ENCODE measurements around the gene DCAF16.
A peak's percentile ranks its signal among the peaks of the same experiment; 100 is the strongest.
"Not testable (repeated sequence)": the region's sequence is repeated elsewhere in the genome, so short reads cannot be mapped to it uniquely, and the experiment has no call there.

The DCAF16 gene

DNA sequence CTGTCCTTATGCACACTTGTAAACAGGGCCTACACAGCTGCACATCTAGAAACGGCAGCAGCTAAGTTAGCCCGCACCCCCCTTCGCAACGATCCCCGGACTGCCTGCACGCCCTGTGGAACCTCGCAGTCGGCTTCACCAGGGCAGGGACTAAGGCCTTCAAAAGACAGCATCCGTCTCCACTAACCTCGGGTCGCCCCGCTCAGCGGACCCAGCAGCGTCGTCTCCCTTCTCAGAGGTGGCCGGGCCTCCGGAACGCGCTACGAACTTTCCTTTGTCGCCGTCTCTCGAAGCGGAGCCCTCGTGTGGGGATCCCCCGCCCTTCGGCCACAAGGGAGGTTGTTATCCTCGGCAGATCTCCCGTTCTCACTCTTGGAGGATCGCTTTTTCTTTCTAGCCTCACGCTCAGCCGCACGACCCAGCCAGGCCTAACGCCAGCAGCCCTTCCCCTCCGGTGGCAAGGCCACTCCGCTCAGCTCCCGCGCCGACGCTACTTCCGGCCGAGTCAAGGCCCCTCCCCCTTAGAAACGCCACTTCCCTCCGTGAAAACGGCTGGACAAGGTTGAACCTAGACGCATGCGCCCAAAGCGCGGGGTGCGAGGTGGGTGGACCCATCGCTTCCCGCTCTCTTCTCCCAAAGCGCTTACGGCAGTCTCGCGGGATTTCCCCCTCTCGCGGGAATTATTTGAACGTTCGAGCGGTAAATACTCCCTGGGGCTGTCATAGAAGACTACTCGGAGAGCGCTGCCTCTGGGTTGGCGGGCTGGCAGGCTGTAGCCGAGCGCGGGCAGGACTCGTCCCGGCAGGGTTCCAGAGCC is at the start of gene DCAF16, which contains the start of gene NCAPG:
DCAF16 (minus strand) TSS at position 498 of the 818 bp plus-strand sequence. CDS start 6,616 bp downstream, outside the sequence.
NCAPG (plus strand) TSS at position 720 of the 818 bp plus-strand sequence. CDS start 99 bp downstream, outside the sequence.
- DNase-seq: peak; percentile 99

DNA sequence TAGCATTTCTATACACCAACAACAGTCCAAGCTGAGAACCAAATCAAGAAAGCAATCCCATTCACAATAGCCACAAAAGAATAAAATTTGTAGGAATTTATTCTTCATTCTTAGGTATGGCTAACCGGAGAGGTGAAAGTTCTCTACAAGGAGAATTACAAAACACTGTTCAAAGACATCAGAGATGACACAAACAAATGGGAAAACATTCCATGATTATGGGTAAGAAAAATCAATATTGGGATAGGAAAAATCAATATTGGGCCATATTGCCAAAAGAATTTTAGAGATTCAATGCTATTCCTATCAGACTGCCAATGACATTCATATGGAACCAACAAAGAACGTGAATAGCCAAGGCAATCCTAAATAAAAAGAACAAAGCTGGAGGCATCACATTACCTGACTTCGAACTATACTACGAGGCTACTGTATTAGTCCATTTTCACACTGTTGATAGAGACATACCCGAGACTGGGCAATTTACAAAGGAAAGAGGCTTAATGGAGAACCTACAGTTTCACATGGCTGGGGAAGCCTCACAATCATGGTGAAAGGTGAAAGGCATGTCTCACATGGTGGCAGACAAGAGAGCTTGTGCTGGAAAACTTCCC is 49.3 kb upstream of the DCAF16 start:
- no peak for DNase-seq

DNA sequence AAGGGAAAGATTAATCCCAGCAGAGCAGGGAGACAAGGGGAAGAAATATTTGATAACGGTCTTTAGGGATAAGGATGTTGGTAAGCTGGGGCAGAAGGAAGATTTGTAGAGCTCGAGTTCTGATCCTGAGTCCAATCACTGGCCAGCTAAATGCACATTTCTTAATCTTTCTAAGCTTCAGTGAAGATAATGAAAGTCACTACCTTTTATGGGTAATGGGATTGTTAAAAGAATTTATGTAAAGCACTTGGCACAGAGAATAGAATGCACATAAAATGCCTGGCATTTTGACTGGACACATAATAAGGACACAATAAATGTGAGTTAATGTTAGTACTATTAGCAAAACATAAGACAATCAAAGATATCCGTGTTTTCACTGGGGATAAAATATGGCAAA is 43.5 kb upstream of the DCAF16 start:
- DNase-seq: no peak

DNA sequence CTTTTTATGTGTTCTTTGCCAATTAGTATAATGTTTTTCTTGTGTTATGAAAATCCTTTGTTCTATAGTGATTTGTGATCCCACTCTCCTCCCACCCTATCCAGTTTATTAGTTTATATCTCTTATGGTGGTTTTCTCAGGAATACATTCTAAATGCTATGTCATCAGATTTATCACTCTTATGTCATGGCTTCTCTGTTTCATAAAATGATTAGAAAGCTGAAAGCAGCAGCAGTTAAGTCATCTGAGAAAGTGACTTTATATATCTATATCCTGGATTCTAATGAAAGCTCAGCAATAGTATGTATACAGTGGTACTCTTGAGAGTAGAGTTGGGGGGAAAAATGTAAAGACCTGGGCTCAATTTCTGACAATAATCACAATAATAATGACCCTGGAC is 41.4 kb upstream of the DCAF16 start:
- no peak for DNase-seq

DNA sequence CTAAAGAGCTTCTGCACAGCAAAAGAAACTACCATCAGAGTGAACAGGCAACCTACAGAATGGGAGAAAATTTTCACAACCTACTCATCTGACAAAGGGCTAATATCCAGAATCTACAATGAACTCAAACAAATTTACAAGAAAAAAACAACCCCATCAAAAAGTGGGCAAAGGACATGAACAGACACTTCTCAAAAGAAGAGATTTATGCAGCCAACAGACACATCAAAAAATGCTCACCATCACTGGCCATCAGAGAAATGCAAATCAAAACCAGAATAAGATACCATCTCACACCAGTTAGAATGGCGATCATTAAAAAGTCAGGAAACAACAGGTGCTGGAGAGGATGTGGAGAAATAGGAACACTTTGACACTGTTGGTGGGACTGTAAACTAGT is 39.7 kb upstream of the DCAF16 start:
- not testable (repeated sequence) for DNase-seq

DNA sequence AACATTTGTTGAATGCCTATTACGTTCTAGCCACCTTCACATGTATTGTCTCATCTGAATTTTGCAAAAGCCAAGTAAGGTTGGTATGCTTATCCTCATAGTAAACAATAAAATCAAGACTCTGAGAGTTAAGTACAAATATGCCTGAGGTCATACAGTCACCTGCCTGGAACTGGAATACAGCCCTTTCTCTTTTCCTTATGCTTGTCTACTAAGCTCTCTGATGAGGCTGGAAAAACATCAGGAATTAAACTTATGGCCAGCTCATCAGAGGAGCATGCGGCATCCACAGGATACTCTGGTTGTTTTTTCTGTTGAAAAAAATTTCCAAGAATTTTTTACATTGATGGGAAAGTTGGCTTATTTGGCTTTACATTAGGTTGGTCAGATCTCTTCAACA is 35.7 kb upstream of the DCAF16 start:
- DNase-seq: no peak

DNA sequence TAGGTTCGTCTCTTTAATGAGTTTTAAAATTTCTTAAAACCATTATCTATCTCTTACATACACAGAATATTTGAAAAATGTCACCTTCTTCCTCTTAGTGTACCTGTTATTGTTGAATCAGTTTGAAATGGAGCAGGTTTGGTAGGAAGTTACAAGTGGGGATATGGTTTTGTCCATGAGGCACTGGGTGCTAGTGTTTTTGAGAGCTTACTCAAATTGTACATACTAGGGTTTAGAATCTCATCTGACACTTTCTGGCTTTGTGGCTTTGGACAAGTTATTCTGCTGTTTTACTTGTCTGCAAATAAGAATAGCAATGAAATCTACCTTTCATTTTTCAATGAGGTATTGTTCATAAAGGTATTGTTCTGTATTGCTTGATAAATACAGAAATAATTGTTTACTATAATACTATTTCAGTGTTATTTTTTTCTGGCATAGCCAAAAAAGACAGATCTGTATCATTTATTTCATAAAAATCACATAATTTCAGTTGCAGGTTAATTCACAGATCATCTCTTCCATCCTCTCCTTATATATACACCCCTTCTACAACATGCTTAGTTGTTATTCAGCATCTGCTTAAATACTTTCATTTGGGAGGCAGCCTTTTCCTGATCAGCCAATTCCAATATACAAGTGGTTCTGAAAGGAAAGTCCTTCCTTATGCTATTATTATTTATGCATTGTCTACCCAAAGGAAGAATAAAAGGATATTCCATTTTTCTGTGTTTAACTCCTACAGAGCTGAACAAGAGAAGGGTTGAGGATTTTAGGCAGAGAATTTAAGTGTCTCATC is 13.5 kb upstream of the DCAF16 start:
- DNase-seq: no peak

DNA sequence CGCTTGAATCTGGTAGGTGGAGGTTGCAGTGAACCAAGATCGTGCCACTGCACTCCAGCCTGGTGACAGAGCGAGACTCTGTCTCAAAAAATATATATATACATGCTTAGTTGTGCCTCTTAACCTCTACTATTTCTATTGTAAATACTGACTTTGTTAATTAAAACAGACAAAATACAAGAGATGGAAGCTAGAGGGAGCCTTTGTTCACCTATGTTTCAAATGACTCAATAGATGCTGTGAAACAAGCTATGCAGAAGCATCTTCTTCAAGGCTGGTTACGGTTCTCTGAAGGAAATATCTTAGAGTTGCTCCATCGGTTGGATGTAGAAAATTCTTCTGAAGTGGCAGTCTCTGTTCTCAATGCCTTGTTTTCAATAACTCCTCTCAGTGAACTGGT is 6.5 kb upstream of the DCAF16 start:
- peak; percentile 44 for DNase-seq

DNA sequence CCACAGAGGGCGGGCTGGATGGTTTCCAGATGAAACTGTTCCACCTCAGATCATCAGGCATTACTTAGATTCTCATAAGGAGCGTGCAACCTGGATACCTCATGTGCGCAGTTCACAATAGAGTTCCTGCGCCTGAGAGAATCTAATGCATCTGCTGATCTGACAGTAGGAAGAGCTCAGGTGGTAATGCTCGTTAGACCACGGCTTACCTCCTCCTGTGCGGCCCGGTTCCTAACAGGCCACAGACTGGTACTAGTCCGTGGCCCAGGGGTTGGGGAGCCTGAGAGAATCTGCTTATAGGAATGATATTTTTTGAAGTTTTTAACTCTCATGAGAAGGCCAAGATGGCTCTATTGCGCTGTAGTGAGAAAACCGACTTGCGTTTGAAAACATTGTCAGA is 5.6 kb upstream of the DCAF16 start:
- DNase-seq: no peak

DNA sequence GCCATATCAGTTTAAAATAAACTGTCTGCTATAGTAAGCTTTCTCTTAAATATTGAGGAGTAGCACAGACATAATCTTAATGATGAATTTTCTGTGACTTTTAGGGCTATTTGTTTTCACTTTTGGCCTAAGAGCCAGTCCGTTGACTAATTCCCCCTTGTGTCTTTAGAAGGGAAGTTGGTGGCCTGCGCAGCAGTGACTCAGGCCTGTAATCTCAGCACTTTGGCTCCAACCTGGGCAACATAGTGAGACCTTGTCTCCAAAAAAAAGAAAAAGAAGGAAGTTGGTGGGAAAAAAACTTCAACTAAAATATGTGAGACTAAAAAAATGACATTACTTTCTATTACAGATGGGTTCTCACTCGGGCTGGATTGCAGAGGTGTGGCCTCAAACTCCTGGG is 3.6 kb upstream of the DCAF16 start:
- no peak for DNase-seq

DNA sequence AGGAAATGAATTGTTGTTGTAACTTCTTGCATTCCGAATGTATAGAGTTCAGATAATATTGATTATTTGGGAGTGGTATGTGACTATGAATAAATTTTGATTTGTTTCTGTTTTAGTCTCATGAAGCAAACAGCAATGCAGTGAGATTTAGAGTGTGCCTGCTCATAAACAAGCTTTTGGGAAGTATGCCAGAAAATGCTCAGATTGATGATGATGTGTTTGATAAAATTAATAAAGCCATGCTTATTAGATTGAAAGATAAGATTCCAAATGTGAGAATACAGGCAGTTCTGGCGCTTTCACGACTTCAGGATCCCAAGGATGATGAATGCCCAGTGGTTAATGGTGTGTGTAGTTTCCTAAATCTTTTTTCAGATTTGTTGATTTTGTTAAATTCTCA is 2.2 kb upstream of the DCAF16 start:
- no peak for DNase-seq

DNA sequence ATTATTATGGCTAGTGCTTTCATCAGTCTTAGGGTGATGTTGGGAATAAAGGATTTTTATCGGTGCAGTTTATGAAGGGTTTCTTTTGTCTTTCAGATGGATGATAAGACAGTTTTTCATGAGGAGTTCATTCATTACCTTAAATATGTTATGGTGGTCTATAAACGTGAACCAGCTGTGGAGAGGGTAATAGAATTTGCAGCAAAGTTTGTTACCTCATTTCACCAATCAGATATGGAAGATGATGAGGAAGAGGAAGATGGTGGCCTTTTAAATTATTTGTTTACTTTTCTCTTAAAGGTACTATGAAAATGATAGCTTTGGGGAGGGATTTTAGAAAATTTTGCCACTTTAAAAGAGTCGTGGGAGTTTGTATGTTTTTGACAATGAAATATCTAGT is 1.6 kb upstream of the DCAF16 start:
- DNase-seq: no peak

DNA sequence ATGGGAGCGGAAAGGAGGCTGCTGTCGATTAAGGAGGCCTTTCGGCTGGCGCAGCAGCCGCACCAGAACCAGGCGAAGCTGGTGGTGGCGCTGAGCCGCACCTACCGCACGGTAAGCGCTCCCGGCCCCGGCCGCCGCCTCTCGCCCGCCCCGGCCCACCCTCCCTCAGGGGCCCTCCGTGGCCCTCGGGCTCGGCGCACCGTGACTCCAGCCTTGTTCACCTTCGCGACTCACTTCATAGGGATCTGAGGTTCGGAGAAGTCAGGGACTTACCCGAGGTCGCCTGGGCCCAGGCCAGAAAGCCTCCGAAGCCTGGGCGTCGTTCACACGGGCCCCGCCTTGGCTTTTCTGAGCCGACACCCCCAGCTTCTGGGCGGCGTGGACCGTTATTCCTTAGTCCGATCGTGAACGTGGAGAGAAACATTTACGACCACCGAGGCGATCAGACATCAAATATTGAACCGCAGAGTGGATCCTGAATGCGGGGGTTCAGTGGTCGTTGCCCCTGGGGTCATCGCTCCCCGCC is 584 bp upstream of the DCAF16 start:
- DNase-seq: no peak

DNA sequence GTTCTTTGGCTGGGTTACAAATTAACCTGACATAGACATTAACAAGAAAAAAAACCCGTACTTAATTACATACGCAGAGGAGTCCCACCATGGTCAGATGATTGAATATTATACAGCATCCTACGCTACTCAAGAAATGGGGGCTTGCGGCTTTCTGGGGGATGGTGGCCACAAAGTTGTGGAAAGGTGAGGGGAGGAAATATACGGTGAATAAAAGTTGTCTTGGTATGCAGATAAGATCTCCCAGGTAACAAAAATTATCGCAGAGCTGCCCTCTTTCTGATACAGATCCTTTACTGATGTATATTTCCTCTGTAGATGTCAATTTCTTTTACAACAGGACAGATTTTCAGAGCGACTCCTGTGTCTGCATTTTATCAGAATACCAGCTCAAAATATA is 890 bp downstream of the DCAF16 start:
- DNase-seq: peak; percentile 13

DNA sequence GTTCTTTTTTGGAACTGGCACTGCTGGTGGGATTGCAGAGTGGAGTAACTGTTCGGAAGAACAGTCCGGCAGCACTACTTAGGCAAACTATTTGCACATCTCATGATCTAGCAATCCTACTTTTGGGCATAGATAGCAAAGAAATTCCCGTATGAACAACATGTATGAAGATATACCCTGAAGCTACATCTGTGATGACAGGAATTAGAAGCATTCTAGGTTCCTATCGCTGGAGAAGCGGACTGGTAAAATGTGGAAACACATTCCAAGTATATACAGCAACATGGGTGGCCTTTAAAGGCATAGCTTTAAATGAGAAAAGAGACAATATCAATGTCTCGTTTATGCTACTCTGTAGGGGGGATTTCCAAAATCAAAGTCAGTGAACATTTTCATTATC is 3.1 kb downstream of the DCAF16 start:
- peak; percentile 22 for DNase-seq

DNA sequence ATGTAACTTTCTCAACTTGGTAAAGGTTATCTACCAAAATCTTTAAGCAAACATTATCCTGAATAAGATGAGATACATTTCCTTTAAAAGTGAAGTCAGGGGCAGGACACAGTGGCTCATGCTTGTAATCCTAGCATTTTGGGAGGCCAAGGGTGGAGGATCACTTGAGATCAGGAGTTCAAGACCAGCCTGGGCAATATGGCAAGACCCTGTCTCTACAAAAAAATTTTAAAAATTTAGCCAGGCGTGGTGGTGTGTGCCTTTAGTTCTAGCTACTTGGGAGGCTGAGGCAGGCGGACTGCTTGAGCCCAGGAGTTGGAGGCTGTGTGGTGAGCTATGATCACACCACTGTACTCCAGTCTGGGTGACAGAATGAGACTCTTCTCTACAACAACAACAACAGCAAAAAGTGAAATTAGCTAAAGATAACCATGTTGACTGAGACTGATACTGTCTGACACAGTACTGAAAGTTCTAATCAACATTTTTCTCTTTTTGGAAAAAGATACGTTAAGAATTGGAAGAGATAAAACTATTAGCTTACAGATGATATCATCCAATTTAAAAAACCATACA is 4.9 kb downstream of the DCAF16 start:
- no peak for DNase-seq

DNA sequence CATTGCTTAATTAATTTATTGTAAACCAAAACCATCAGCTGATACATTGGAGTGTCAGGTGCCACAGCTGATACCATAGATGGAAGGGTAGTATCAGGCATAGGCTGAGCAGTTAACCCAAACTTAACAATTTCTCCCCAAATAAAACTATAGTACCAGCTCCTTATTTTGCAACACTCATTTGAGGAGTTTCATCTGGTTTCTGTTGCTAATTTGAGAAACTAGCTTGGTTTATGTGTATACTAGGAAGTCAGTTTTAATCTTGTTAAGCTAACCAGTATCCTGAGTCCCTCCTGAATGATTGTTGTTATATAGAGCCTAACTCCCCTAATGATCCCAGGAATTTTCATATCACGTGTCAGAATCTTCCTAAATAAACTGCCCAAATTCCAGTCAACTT is 12.7 kb downstream of the DCAF16 start:
- no peak for DNase-seq

DNA sequence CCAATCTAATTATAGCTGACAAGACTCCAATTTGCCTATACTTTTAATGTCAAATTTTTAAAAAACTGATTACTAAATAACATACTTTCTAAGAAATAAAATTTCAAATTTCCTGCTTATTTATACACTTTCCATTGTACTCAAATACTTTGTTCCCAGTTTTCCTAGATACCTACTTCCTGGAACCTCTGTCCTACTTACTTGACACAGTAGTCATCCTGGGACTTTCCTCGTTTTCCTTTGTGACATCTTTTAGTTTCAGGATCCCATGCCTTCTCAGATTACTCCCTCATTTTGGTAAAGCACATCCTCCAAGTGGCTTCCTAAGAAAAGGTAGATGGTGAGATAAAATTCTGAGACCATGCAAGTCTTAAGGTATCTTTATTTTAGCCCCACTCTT is 15.8 kb downstream of the DCAF16 start:
- no peak for DNase-seq

DNA sequence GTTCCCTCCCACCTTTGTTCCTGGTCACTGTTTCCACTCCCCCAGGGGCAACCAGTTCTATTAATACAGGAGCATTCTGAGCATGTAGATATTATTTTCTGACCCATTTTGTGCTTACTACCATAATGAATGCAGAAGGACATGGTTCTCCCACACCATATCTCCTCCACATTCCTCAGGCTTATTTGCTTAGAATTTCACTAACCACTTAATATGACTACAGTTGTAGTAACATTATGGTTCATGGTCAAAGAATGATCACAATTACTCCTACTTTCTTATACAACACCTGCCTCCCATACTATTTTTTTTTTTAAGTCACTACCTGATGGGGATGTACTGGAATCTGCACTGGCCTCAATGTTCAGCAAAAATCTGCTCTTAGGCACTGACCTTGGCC is 21.6 kb downstream of the DCAF16 start:
- no peak for DNase-seq

DNA sequence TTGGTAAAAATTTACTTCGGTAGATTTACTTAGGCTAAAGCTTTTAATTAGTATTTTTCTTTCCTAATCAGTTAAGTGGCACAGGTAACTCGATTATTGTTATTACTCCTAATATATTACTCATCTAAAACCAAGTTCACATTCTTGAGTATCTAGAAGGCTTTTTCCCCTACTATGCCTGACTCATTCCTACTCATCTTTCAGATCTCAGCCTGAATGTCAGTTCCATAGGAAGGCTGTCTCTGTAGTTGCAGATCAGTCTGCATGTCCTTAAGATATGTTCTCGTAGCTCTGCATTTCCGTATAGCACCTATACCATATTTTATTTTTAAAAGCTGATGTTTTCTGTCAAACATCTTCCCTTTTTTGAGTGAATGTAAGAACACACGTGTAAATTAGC is 23.2 kb downstream of the DCAF16 start:
- DNase-seq: no peak

DNA sequence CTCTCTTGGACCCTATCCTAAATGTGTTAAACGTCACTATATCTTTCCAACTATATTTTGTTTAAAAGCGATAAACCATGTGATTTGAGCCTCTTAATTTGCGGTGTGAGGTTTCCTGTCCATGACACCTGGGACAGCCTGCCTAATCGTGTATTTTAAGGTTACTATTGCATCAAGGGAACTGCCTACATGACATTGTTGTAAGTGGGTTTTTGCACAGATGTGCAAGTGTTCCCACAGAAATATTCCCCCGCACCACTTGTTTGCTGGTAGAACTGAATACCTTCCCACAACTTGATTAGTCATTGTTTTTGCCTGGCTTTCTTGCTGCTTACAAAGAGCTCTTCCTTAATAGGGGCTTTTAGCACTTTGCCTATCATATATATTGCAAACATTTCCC is 24.0 kb downstream of the DCAF16 start:
- no peak for DNase-seq

DNA sequence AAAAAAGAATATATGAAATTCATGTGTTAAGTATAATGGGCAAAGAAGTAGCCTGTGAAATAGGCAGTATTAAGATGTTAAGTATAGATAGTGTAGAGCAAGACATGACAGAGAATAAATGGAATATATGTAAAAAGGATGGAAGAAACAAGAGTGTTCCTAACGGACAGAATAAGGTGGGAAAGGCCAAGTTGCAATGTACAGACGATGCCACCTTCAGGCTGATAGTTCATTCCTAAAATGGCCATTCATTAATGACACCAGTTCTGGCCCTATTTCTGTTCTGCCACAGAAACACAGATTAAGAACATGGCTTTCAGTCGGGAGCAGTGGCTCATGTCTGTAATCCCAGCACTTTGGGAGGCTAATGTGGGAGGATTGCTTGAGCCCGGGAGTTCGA is 24.7 kb downstream of the DCAF16 start:
- no peak for DNase-seq
